Measurements from ENCODE around the gene TMEM178B.

Gene TMEM178B

DNA sequence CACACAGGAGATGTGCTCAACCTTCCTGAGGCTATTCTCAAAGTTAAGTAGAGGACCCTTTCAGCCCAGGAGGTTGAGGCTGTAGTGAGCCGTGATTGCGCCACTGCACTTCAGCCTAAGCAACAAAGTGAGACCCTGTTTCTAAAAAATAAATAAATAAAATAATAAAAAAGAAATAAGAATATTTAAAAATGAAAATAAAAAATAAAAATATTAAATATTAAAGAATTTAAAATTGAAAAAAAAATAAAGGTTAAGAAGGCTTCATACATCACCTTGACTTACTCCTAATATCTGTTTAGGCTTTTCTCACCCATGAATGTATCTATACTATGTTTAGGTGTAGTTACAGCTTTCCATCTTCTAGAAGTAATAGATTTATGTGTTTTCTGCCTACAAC, 289.9 kb downstream of the TMEM178B start:
- no peak for DNase-seq (ENCODE audit: low spot score)
- TF ChIP-seq, protein P1, sequence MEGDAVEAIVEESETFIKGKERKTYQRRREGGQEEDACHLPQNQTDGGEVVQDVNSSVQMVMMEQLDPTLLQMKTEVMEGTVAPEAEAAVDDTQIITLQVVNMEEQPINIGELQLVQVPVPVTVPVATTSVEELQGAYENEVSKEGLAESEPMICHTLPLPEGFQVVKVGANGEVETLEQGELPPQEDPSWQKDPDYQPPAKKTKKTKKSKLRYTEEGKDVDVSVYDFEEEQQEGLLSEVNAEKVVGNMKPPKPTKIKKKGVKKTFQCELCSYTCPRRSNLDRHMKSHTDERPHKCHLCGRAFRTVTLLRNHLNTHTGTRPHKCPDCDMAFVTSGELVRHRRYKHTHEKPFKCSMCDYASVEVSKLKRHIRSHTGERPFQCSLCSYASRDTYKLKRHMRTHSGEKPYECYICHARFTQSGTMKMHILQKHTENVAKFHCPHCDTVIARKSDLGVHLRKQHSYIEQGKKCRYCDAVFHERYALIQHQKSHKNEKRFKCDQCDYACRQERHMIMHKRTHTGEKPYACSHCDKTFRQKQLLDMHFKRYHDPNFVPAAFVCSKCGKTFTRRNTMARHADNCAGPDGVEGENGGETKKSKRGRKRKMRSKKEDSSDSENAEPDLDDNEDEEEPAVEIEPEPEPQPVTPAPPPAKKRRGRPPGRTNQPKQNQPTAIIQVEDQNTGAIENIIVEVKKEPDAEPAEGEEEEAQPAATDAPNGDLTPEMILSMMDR (IDR thresholded peaks at IDR 0.05; ENCODE audit: borderline replicate concordance, control extremely low read depth, extremely low read depth, insufficient read depth, missing control alignments) = no peak
- in situ Hi-C loops (cut with MboI; ENCODE audit: low sequenced_read_pairs, unreplicated experiment) = no loop called here

- in situ Hi-C loops (cut with MboI; ENCODE audit: low sequenced_read_pairs, unreplicated experiment) = no loop called here
- DNase-seq (ENCODE audit: low spot score) = no peak
- TF ChIP-seq, protein P1 (IDR thresholded peaks at IDR 0.05; ENCODE audit: borderline replicate concordance, control extremely low read depth, extremely low read depth, insufficient read depth, missing control alignments) = no peak
These were observed 292.3 kb downstream of the TMEM178B start for GRCh38 chr7:141366091-141366621.

DNA sequence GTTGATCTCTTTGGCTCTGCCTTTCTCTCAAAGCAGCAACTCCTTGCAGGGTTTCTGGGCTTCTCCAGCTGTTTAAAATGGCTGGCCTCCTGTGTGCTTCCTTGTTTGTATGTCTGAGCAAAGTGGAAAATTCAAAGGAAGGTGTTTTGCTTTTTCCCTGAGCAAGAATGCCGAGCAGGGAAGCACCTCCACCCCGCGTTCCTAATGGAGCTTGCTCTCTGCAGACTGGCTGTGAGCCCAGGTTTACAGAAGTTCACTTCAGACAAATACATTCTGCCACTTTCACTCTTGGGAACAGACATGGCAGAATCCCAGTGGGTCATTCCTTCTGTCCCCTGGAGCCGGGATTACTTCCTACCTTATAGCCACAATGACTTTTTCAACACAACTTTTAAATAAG, 295.6 kb downstream of the TMEM178B start:
- DNase-seq (ENCODE audit: low spot score) = no peak
- in situ Hi-C loops (cut with MboI; ENCODE audit: low sequenced_read_pairs, unreplicated experiment) = no loop called here
- TF ChIP-seq, protein P1 (IDR thresholded peaks at IDR 0.05; ENCODE audit: borderline replicate concordance, control extremely low read depth, extremely low read depth, insufficient read depth, missing control alignments) = no peak

DNA sequence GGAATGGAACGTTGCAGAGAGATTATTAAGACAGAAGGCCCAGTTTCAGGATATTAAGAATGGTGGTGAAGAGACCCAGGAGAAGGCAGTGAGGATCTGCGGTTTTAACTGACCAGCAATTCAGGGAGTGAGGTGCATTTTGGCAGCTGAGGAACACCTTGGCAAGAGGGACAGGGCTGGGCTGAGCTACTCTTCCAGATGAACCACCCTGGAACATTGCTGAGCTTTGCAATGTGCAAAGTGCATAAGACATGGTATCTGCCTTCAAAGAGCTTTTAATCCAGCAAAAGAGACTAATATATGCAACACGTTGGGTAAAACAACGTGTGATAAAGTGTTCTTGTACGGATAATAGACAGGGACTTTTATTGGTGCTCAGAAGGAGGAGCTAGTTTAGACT, 296.3 kb downstream of the TMEM178B start:
- TF ChIP-seq, protein P1 (IDR thresholded peaks at IDR 0.05; ENCODE audit: borderline replicate concordance, control extremely low read depth, extremely low read depth, insufficient read depth, missing control alignments) = no peak
- no peak for DNase-seq (ENCODE audit: low spot score)
- in situ Hi-C loops (cut with MboI; ENCODE audit: low sequenced_read_pairs, unreplicated experiment) = no loop called here

- TF ChIP-seq, protein P1 (IDR thresholded peaks at IDR 0.05; ENCODE audit: borderline replicate concordance, control extremely low read depth, extremely low read depth, insufficient read depth, missing control alignments) = no peak
- in situ Hi-C loops (cut with MboI; ENCODE audit: low sequenced_read_pairs, unreplicated experiment) = no loop called here
- no peak for DNase-seq (ENCODE audit: low spot score)
These were observed 296.8 kb downstream of the TMEM178B start for GRCh38 chr7:141370650-141371049.

DNA sequence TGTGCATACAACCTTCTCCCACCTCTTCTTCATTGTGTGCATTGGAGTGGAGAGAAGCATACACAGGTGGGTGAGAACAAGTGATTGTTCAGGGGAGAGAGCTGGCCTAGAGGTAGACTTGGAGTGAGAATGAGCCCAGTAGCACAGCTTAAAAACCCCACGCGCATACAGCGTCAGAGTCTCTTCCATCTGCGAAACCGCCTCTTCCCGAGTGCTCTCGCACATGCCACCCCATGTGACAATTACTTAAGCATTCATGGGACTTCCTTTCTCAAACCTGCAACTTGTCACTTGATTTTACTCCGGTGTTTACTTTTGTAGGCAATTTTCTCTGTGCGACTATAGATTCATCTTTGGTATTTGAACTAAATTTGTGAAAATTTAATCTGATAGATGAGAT, 300.6 kb downstream of the TMEM178B start:
- DNase-seq (ENCODE audit: low spot score) = no peak
- TF ChIP-seq, protein P1 (IDR thresholded peaks at IDR 0.05; ENCODE audit: borderline replicate concordance, control extremely low read depth, extremely low read depth, insufficient read depth, missing control alignments) = no peak
- in situ Hi-C loops (cut with MboI; ENCODE audit: low sequenced_read_pairs, unreplicated experiment) = no loop called here

DNA sequence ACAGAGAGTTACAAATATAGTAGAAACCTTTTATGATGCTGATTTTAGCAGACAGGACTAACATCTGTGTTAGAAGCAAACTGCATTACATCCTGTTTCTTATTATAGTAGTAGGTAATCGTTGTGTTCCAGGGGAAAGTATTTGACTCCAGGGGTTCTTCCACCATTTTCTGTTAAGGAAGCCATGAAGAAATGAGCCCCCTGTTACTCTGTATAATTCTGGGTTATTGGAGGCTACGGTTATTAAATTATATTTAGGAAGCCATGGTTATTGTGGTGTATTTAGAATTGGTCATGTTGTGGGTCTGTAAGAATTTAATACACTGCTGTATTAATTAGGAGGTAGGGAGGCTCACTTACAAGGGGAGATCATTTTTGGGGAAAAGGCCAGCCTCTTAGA, 301.6 kb downstream of the TMEM178B start:
- DNase-seq (ENCODE audit: low spot score) = no peak
- in situ Hi-C loops (cut with MboI; ENCODE audit: low sequenced_read_pairs, unreplicated experiment) = no loop called here
- TF ChIP-seq, protein P1 (IDR thresholded peaks at IDR 0.05; ENCODE audit: borderline replicate concordance, control extremely low read depth, extremely low read depth, insufficient read depth, missing control alignments) = no peak

Measured in GM13976 (cell line).